Measurements from ENCODE around the gene ATF4. TPM values are rescaled to one million over a fixed set of nuclear protein-coding genes. Genes with fewer than 3 reads are reported as not detected.

ATF4 gene
- total RNA-seq, 2 experiments from 2014 or later, result 720 to 732 TPM

DNA sequence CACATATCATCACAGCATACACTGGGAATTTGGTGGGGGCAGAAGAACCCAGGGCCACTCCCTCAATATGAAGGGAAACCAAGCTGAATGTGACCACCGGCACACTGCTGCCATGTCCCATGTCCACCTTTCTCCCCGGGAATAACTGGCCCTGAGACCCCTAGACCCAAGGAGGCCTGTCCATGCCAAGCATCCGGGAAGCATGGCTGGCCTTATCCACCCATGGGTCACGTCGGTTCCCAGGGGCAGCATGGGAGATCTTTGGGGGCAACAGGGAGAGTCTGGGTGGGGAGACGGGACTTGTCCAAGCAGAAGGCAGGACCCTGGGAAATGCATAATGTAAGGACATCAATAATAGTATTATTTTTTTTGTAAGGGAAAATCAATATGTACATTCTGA is 28.7 kb upstream of the ATF4 start:
- H3K4me1 ChIP-seq (ENCODE audit: insufficient read depth, low read length, poor library complexity, severe bottlenecking), result peaks cover 35% of the 10 kb centered on the region
- H3K36me3 ChIP-seq (ENCODE audit: insufficient read depth, low read length), result peaks cover 45% of the 10 kb centered on the region
- CTCF ChIA-PET (ENCODE audit: unreplicated experiment), result no interaction called here
- no peak overlapping the region for H2AFZ ChIP-seq (ENCODE audit: low read length)
- TF ChIP-seq, protein P1, sequence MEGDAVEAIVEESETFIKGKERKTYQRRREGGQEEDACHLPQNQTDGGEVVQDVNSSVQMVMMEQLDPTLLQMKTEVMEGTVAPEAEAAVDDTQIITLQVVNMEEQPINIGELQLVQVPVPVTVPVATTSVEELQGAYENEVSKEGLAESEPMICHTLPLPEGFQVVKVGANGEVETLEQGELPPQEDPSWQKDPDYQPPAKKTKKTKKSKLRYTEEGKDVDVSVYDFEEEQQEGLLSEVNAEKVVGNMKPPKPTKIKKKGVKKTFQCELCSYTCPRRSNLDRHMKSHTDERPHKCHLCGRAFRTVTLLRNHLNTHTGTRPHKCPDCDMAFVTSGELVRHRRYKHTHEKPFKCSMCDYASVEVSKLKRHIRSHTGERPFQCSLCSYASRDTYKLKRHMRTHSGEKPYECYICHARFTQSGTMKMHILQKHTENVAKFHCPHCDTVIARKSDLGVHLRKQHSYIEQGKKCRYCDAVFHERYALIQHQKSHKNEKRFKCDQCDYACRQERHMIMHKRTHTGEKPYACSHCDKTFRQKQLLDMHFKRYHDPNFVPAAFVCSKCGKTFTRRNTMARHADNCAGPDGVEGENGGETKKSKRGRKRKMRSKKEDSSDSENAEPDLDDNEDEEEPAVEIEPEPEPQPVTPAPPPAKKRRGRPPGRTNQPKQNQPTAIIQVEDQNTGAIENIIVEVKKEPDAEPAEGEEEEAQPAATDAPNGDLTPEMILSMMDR (conservative IDR thresholded peaks at IDR 0.05; ENCODE audit: low read length), result no peak
- no peak for TF ChIP-seq EZH2phosphoT487 (IDR thresholded peaks at IDR 0.05; ENCODE audit: borderline replicate concordance, low read depth, low read length)
- H3K27ac ChIP-seq (ENCODE audit: low read depth, low read length, poor library complexity, severe bottlenecking), result no peak overlapping the region
- 0 out of 2 replicates have a peak, but pooled peaks cover 5% of the 10 kb centered on the region for H4K20me1 ChIP-seq (ENCODE audit: insufficient read depth, low read length)
- H3K4me2 ChIP-seq (ENCODE audit: low read length), result no peak overlapping the region
- DNase-seq (ENCODE audit: low spot score), result no peak
- H3K9me3 ChIP-seq (ENCODE audit: low read length), result no peaks in the 10 kb centered on the region
- intact Hi-C loops (cut with micrococcal nuclease; ENCODE audit: unreplicated experiment), result no loop called here
- peaks cover 5% of the 10 kb centered on the region; the same call in 1 of the 2 replicates for H3K79me2 ChIP-seq (ENCODE audit: insufficient read depth, low read depth, low read length)
- POLR2A ChIA-PET, result no interaction called here
- H3K4me3 ChIP-seq (ENCODE audit: low read depth, low read length, poor library complexity, severe bottlenecking), result no peak overlapping the region
- no peaks in the 10 kb centered on the region for H3K9me2 ChIP-seq (ENCODE audit: insufficient read depth, low read length)
- BruUV-seq (replicated peaks), result TSS peak; percentile 53

DNA sequence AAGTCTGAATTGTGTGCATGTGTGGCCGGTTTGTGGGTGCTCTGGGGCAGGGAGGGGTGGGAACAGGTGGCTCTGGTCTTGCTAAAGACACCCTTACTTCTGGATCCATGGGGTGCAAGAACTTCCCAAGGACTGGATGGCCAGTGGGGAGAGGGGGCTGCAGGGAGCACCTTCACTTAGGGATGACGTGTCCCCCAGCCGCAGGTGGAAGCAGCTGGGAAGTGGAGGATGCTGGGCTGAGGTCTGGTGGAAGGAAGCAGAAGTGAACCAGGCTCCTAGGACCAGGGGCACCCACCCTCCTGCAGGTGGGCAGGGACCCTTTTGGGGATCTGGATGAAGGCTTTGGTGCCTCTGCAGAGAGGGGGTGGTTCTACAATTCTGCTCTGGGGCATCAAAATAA is 28.2 kb upstream of the ATF4 start:
- no TSS peak for BruUV-seq (replicated peaks)
- TF ChIP-seq, protein P1 (conservative IDR thresholded peaks at IDR 0.05; ENCODE audit: low read length), result no peak
- TF ChIP-seq EZH2phosphoT487 (IDR thresholded peaks at IDR 0.05; ENCODE audit: borderline replicate concordance, low read depth, low read length), result no peak
- no peak overlapping the region for H2AFZ ChIP-seq (ENCODE audit: low read length)
- DNase-seq (ENCODE audit: low spot score), result no peak
- ChIA-PET POLR2A (no interaction called here), CTCF (ENCODE audit: unreplicated experiment) (no interaction called here)
- no peak overlapping the region for H3K4me3 ChIP-seq (ENCODE audit: low read depth, low read length, poor library complexity, severe bottlenecking)
- no peaks in the 10 kb centered on the region for H3K9me2 ChIP-seq (ENCODE audit: insufficient read depth, low read length)
- H3K4me2 ChIP-seq (ENCODE audit: low read length), result no peak overlapping the region
- H3K36me3 ChIP-seq (ENCODE audit: insufficient read depth, low read length), result peaks cover 40% of the 10 kb centered on the region
- 0 out of 2 replicates have a peak, but pooled peaks cover 5% of the 10 kb centered on the region for H4K20me1 ChIP-seq (ENCODE audit: insufficient read depth, low read length)
- H3K79me2 ChIP-seq (ENCODE audit: insufficient read depth, low read depth, low read length), result peaks cover 5% of the 10 kb centered on the region; the same call in 1 of the 2 replicates
- H3K4me1 ChIP-seq (ENCODE audit: insufficient read depth, low read length, poor library complexity, severe bottlenecking), result peaks cover 35% of the 10 kb centered on the region
- no peak overlapping the region for H3K27ac ChIP-seq (ENCODE audit: low read depth, low read length, poor library complexity, severe bottlenecking)
- intact Hi-C loops (cut with micrococcal nuclease; ENCODE audit: unreplicated experiment), result no loop called here
- H3K9me3 ChIP-seq (ENCODE audit: low read length), result no peaks in the 10 kb centered on the region

DNA sequence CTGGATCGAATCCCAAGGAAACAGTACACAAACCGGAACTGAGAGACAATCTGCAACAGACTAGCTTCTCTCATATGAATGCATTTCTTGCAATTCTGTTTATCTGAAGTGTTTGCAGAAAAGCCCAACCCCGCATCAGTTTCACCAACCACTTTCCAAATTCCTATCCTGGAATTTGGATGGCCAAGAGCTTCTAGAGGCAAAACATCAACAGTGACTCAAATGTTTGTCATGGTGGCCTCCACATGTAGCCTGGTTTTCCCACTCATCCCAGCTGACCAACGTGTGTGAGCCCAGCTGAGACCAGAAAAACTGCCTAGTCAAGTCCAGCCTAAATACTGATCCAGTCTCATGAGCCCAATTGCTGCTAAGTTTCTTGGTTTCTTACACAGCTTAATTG is 26.6 kb upstream of the ATF4 start:
- Histone ChIP-seq H3K36me3 (ENCODE audit: insufficient read depth, low read length) (peaks cover 26% of the 10 kb centered on the region), H3K4me1 (ENCODE audit: insufficient read depth, low read length, poor library complexity, severe bottlenecking) (peaks cover 35% of the 10 kb centered on the region)
- POLR2A ChIA-PET, result interaction anchor here (0.7 to 1.2 kb wide), 5 partner anchors 18 to 788 kb away, joined by 3 to 5 read pairs (median 3); partner anchors contain the start of gene ATF4

More for the DNA sequence above, 26.6 kb upstream of the ATF4 start:
- no peak overlapping the region for H2AFZ ChIP-seq (ENCODE audit: low read length)
- no TSS peak for BruUV-seq (replicated peaks)
- TF ChIP-seq, protein P1 (conservative IDR thresholded peaks at IDR 0.05; ENCODE audit: low read length), result no peak
- TF ChIP-seq EZH2phosphoT487 (IDR thresholded peaks at IDR 0.05; ENCODE audit: borderline replicate concordance, low read depth, low read length), result no peak
- intact Hi-C loops (cut with micrococcal nuclease; ENCODE audit: unreplicated experiment), result loop anchor here (1.0 kb wide), 1 partner anchor 36 kb away; no protein-coding TSS in a partner anchor
- H3K79me2 ChIP-seq (ENCODE audit: insufficient read depth, low read depth, low read length), result peaks cover 5% of the 10 kb centered on the region; the same call in 1 of the 2 replicates
- H3K9me3 ChIP-seq (ENCODE audit: low read length), result no peaks in the 10 kb centered on the region
- no peak overlapping the region for H3K4me2 ChIP-seq (ENCODE audit: low read length)
- no peak overlapping the region for H3K4me3 ChIP-seq (ENCODE audit: low read depth, low read length, poor library complexity, severe bottlenecking)
- H3K9me2 ChIP-seq (ENCODE audit: insufficient read depth, low read length), result no peaks in the 10 kb centered on the region
- CTCF ChIA-PET (ENCODE audit: unreplicated experiment), result interaction anchor here (0.6 to 1.6 kb wide), 4 partner anchors 14 to 174 kb away, joined by 3 to 5 read pairs (median 4); partner anchors contain the start of gene RPL3
- DNase-seq (ENCODE audit: low spot score), result no peak
- 0 out of 2 replicates have a peak, but pooled peaks cover 5% of the 10 kb centered on the region for H4K20me1 ChIP-seq (ENCODE audit: insufficient read depth, low read length)
- no peak overlapping the region for H3K27ac ChIP-seq (ENCODE audit: low read depth, low read length, poor library complexity, severe bottlenecking)

Measured in OCI-LY7 (cell line).